HEK293 (cell line): ENCODE data around the gene PLEKHD1.

Experiments
- CTCF ChIA-PET: fragments of 350-600 bp; formaldehyde crosslinking; extraction: SDS; loops from one replicate; lab custom pipeline; 2021; ENCODE audit warnings: antibody characterized with exemption; lab: Yijun Ruan, JAX
- POLR2A ChIA-PET: fragments of 300-600 bp; formaldehyde crosslinking; extraction: SDS; loops from one replicate; lab custom pipeline; 2020; ENCODE audit warnings: antibody characterized with exemption, inconsistent platforms; lab: Yijun Ruan, JAX
- H3K27ac ChIP-seq: fragments of 200-500 bp; sonication (Bioruptor generic); 2 replicates; pipeline ENCODE4 v1.5.1; 2014; ENCODE audit warnings: low read depth, low read length, control low read depth, inconsistent platforms; ENCODE audit errors: extremely low read depth
- H3K36me3 ChIP-seq, 2 experiments: fragments of 200-500 bp in 1 of 2; sonication (Bioruptor generic) in 1 of 2; 1 replicate in 1 of 2; 2 replicates in 1 of 2; pipeline ENCODE4 v1.5.1; 2014 to 2017; ENCODE audit warnings: inconsistent platforms in 2 of 2, low read length in 2 of 2; ENCODE audit not compliant: control insufficient read depth in 2 of 2, insufficient read depth in 1 of 2
- H3K4me1 ChIP-seq: fragments of 200-500 bp; sonication (Bioruptor generic); 2 replicates; pipeline ENCODE4 v1.5.1; 2014; ENCODE audit warnings: mild to moderate bottlenecking, low read length, inconsistent platforms; ENCODE audit not compliant: control insufficient read depth, insufficient read depth
- H3K4me3 ChIP-seq: 2 replicates; pipeline ENCODE4 v1.5.1; 2011; ENCODE audit warnings: low read depth, mild to moderate bottlenecking, control low read depth, low read length, moderate library complexity
- H3K9me3 ChIP-seq: fragments of 200-500 bp; sonication (Bioruptor generic); 2 replicates; pipeline ENCODE4 v1.5.1; 2014; ENCODE audit warnings: low read depth, low read length, inconsistent platforms; ENCODE audit not compliant: control insufficient read depth, insufficient read depth
- KLF8 ChIP-seq: fragments of 450-650 bp; formaldehyde crosslinking; IDR thresholded peaks from 2 replicates; pipeline ENCODE4 v1.5.1; 2016; ENCODE audit warnings: missing biosample characterization, missing genetic modification characterization
- PRDM1 ChIP-seq: fragments of 450-650 bp; formaldehyde crosslinking; IDR thresholded peaks from 2 replicates; pipeline ENCODE4; 2016; ENCODE audit warnings: missing biosample characterization, missing genetic modification characterization
- PRDM4 ChIP-seq: fragments of 450-650 bp; formaldehyde crosslinking; IDR thresholded peaks from 2 replicates; pipeline ENCODE4 v1.5.1; 2017; ENCODE audit warnings: missing biosample characterization, missing genetic modification characterization
- REST ChIP-seq: fragments of 450-650 bp; formaldehyde crosslinking; IDR thresholded peaks from 2 replicates; pipeline ENCODE4 v1.5.1; 2016; ENCODE audit warnings: missing biosample characterization, missing genetic modification characterization
- SCRT2 ChIP-seq: fragments of 450-650 bp; formaldehyde crosslinking; IDR thresholded peaks from 2 replicates; pipeline ENCODE4 v1.5.1; 2016; ENCODE audit warnings: missing biosample characterization, missing genetic modification characterization
- SP2 ChIP-seq: fragments of 450-650 bp; formaldehyde crosslinking; IDR thresholded peaks from 2 replicates; pipeline ENCODE4 v1.5.1; 2016; ENCODE audit warnings: missing biosample characterization, missing genetic modification characterization
- ZFHX2 ChIP-seq: fragments of 450-650 bp; formaldehyde crosslinking; conservative IDR thresholded peaks from 2 replicates; pipeline ENCODE4 v1.5.1; 2016; ENCODE audit warnings: missing biosample characterization, missing genetic modification characterization
- ZNF10 ChIP-seq: fragments of 450-650 bp; formaldehyde crosslinking; IDR thresholded peaks from 2 replicates; pipeline ENCODE4 v1.5.1; 2017; ENCODE audit warnings: missing biosample characterization, missing genetic modification characterization
- ZNF146 ChIP-seq: fragments of 450-650 bp; formaldehyde crosslinking; IDR thresholded peaks from 2 replicates; pipeline ENCODE4 v1.5.1; 2016; ENCODE audit warnings: missing biosample characterization, missing genetic modification characterization
- ZNF16 ChIP-seq: fragments of 450-650 bp; formaldehyde crosslinking; IDR thresholded peaks from 2 replicates; pipeline ENCODE4 v1.5.1; 2016; ENCODE audit warnings: low read depth, missing biosample characterization, missing genetic modification characterization
- ZNF239 ChIP-seq: fragments of 450-650 bp; formaldehyde crosslinking; IDR thresholded peaks from 2 replicates; pipeline ENCODE4 v1.5.1; 2016; ENCODE audit warnings: missing biosample characterization, missing genetic modification characterization
- ZNF24 ChIP-seq: fragments of 450-650 bp; formaldehyde crosslinking; IDR thresholded peaks from 2 replicates; pipeline ENCODE4 v1.5.1; 2016; ENCODE audit warnings: missing biosample characterization, missing genetic modification characterization
- ZNF366 ChIP-seq: fragments of 450-650 bp; formaldehyde crosslinking; conservative IDR thresholded peaks from 2 replicates; pipeline ENCODE4 v1.5.1; 2016; ENCODE audit warnings: missing biosample characterization, missing genetic modification characterization
- ZNF391 ChIP-seq: fragments of 450-650 bp; formaldehyde crosslinking; IDR thresholded peaks from 2 replicates; pipeline ENCODE4 v1.5.1; 2016; ENCODE audit warnings: low read depth, missing biosample characterization, missing genetic modification characterization, borderline replicate concordance
- ZNF416 ChIP-seq: fragments of 450-650 bp; formaldehyde crosslinking; IDR thresholded peaks from 2 replicates; pipeline ENCODE4 v1.5.1; 2016; ENCODE audit warnings: missing biosample characterization, missing genetic modification characterization
- ZNF488 ChIP-seq: fragments of 450-650 bp; formaldehyde crosslinking; IDR thresholded peaks from 2 replicates; pipeline ENCODE4 v1.5.1; 2016; ENCODE audit warnings: missing biosample characterization, missing genetic modification characterization
- ZNF548 ChIP-seq: fragments of 450-650 bp; formaldehyde crosslinking; IDR thresholded peaks from 2 replicates; pipeline ENCODE4 v1.5.1; 2016; ENCODE audit warnings: missing biosample characterization, missing genetic modification characterization
- ZNF549 ChIP-seq: fragments of 450-650 bp; IDR thresholded peaks from 2 replicates; pipeline ENCODE4 v1.5.1; 2018; ENCODE audit warnings: missing biosample characterization, missing genetic modification characterization, mild to moderate bottlenecking, inconsistent platforms, moderate library complexity

PLEKHD1 gene

GRCh38 chr14:69558774-69559173 lies 74.2 kb downstream of the PLEKHD1 start:
- CTCF ChIA-PET, result no interaction called here
- TF ChIP-seq SCRT2 (tag by site-specific recombination), result no peak
- peak; percentile 85 for TF ChIP-seq ZNF366 (tag by site-specific recombination)
- Histone ChIP-seq H3K4me3 (no peak overlapping the region), H3K27ac (no peak overlapping the region), H3K36me3 (no peaks in the 10 kb centered on the region), H3K4me1 (no peaks in the 10 kb centered on the region), H3K9me3 (no peaks in the 10 kb centered on the region)
- POLR2A ChIA-PET, result no interaction called here

- no peaks in the 10 kb centered on the region for H3K4me1 ChIP-seq
- no peak overlapping the region for H3K4me3 ChIP-seq
- POLR2A ChIA-PET, result no interaction called here
- TF ChIP-seq ZNF146, result no peak
- no peak for TF ChIP-seq KLF8
- no peak for TF ChIP-seq ZNF488 (tag by site-specific recombination)
- TF ChIP-seq ZNF416 (tag by site-specific recombination), result no peak
- no peak for TF ChIP-seq ZNF391 (tag by site-specific recombination)
- TF ChIP-seq REST (tag by site-specific recombination), result no peak
- no peak for TF ChIP-seq PRDM4
- no peak for TF ChIP-seq ZNF16 (tag by site-specific recombination)
- no peak for TF ChIP-seq ZNF239 (tag by site-specific recombination)
- no peak for TF ChIP-seq ZNF10 (tag by site-specific recombination)
- TF ChIP-seq ZNF24 (tag by site-specific recombination), result no peak
- no peak for TF ChIP-seq ZNF549 (tag by site-specific recombination)
- no peak for TF ChIP-seq PRDM1
- TF ChIP-seq SP2 (tag by site-specific recombination), result no peak
- H3K27ac ChIP-seq, result no peak overlapping the region
- CTCF ChIA-PET, result interaction anchor here (0.9 kb wide), 1 partner anchor 50 kb away, joined by 3 read pairs; no protein-coding TSS in a partner anchor
- H3K9me3 ChIP-seq, result no peaks in the 10 kb centered on the region
- H3K36me3 ChIP-seq, result no peaks in the 10 kb centered on the region
Measured at GRCh38 chr14:69559581-69560011, 75.1 kb downstream of the PLEKHD1 start.

- Histone ChIP-seq H3K4me1 (no peaks in the 10 kb centered on the region), H3K9me3 (no peaks in the 10 kb centered on the region), H3K4me3 (no peak overlapping the region), H3K27ac (no peak overlapping the region)
- CTCF ChIA-PET, result interaction anchor here (0.6 to 1.1 kb wide), 3 partner anchors 12 to 157 kb away, joined by 3 to 5 read pairs (median 3); no protein-coding TSS in a partner anchor
- TF ChIP-seq ZNF548, result no peak
- TF ChIP-seq ZFHX2, result no peak
- TF ChIP-seq, all 188 proteins: peak for 0
- POLR2A ChIA-PET, result interaction anchor here (0.6 kb wide), 1 partner anchor 232 kb away, joined by 3 read pairs; no protein-coding TSS in a partner anchor
- no peaks in the 10 kb centered on the region for H3K36me3 ChIP-seq
Measured at GRCh38 chr14:69560826-69561225, 76.3 kb downstream of the PLEKHD1 start.
